GM23338 (cell line): Measurements from ENCODE around the gene IGF2BP3. TPM values are rescaled to one million over a fixed set of nuclear protein-coding genes. Genes with fewer than 3 reads are reported as not detected.
"Not testable (repeated sequence)": the region's sequence is repeated elsewhere in the genome, so short reads cannot be mapped to it uniquely, and the experiment has no call there.

Source experiments
- ATAC-seq: fragments of 200-7000 bp; cut with Tn5 transposase; 3 replicates; pipeline ENCODE4 v1.9.1; 2020
- DNase-seq: peaks from one replicate; pipeline ENCODE4 v3.0.0-alpha.2; 2015; ENCODE audit warnings: low spot score
- H2AFZ ChIP-seq: fragments of 200-600 bp; sonication (generic); 2 replicates; pipeline ENCODE4 v1.8.0; 2016; ENCODE audit warnings: antibody characterized with exemption, mild to moderate bottlenecking, moderate library complexity
- H3F3A ChIP-seq: fragments of 200-600 bp; sonication (generic); replicated peaks from 2 replicates; pipeline ENCODE4 v1.8.0; 2017; ENCODE audit warnings: antibody characterized with exemption, mixed run types, low read depth
- H3K27ac ChIP-seq: fragments of 200-600 bp; sonication (generic); 2 replicates; pipeline ENCODE4 v1.6.1; 2016; ENCODE audit warnings: low read depth
- H3K27me3 ChIP-seq: fragments of 200-600 bp; sonication (generic); 2 replicates; pipeline ENCODE4 v1.8.0; 2016; ENCODE audit warnings: mild to moderate bottlenecking, mixed run types, moderate library complexity; ENCODE audit not compliant: insufficient read depth
- H3K36me3 ChIP-seq: fragments of 200-600 bp; sonication (generic); 2 replicates; pipeline ENCODE4 v1.8.0; 2016; ENCODE audit warnings: mild to moderate bottlenecking; ENCODE audit not compliant: insufficient read depth
- H3K4me1 ChIP-seq: fragments of 200-600 bp; sonication (generic); 2 replicates; pipeline ENCODE4 v1.8.0; 2016; ENCODE audit warnings: mild to moderate bottlenecking, moderate library complexity; ENCODE audit not compliant: insufficient read depth
- H3K4me2 ChIP-seq: fragments of 200-600 bp; sonication (generic); 2 replicates; pipeline ENCODE4 v1.7.1; 2017; ENCODE audit warnings: mixed run types
- H3K4me3 ChIP-seq: fragments of 200-600 bp; sonication (generic); 2 replicates; pipeline ENCODE4 v1.6.1; 2016; ENCODE audit warnings: mixed run types
- H3K79me2 ChIP-seq: fragments of 200-600 bp; sonication (generic); replicated peaks from 2 replicates; pipeline ENCODE4 v1.8.0; 2017; ENCODE audit warnings: mild to moderate bottlenecking; ENCODE audit not compliant: insufficient read depth
- H3K9me2 ChIP-seq: fragments of 200-600 bp; sonication (generic); 2 replicates; pipeline ENCODE4 v1.8.0; 2017; ENCODE audit not compliant: insufficient read depth
- H4K20me1 ChIP-seq: fragments of 200-600 bp; sonication (generic); replicated peaks from 2 replicates; pipeline ENCODE4 v1.8.0; 2017; ENCODE audit warnings: mild to moderate bottlenecking; ENCODE audit not compliant: insufficient read depth
- H3K27ac Mint-ChIP-seq: 2 replicates; pipeline ENCODE4 v1.8.0; 2020; ENCODE audit warnings: inconsistent platforms, mild to moderate bottlenecking, moderate library complexity, mixed read lengths
- H3K27me3 Mint-ChIP-seq: 3 replicates; pipeline ENCODE4 v1.8.0; 2022; ENCODE audit warnings: low read depth, mild to moderate bottlenecking, moderate library complexity, mixed read lengths, inconsistent platforms; ENCODE audit not compliant: insufficient read depth, poor library complexity
- H3K36me3 Mint-ChIP-seq: 3 replicates; pipeline ENCODE4 v1.8.0; 2021; ENCODE audit warnings: low read depth, mild to moderate bottlenecking, inconsistent platforms, moderate library complexity, mixed read lengths
- H3K4me1 Mint-ChIP-seq: 3 replicates; pipeline ENCODE4 v1.8.0; 2020; ENCODE audit warnings: mild to moderate bottlenecking, inconsistent platforms, mixed read lengths
- H3K4me3 Mint-ChIP-seq: 3 replicates; pipeline ENCODE4 v1.8.0; 2021; ENCODE audit warnings: moderate library complexity, mild to moderate bottlenecking, inconsistent platforms, mixed read lengths
- H3K9me3 Mint-ChIP-seq: 3 replicates; pipeline ENCODE4 v1.8.0; 2020; ENCODE audit warnings: moderate library complexity, mild to moderate bottlenecking, inconsistent platforms, mixed read lengths
- EZH2phosphoT487 ChIP-seq: fragments of 200-600 bp; sonication (generic); IDR thresholded peaks from one replicate; pipeline ENCODE4 v1.8.1; 2018; ENCODE audit warnings: antibody characterized with exemption; ENCODE audit not compliant: unreplicated experiment
- JUNB ChIP-seq: IDR thresholded peaks from one replicate; pipeline ENCODE4 v1.6.1; 2016; ENCODE audit warnings: antibody characterized with exemption; ENCODE audit not compliant: unreplicated experiment
- ZNF114 ChIP-seq: fragments of 250-450 bp; sonication (Bioruptor Pico); IDR thresholded peaks from 2 replicates; pipeline ENCODE4 v1.5.0; 2020; ENCODE audit warnings: mild to moderate bottlenecking, moderate library complexity
- ZNF331 ChIP-seq: fragments of 250-450 bp; sonication (Bioruptor Pico); IDR thresholded peaks from 2 replicates; pipeline ENCODE4 v1.5.0; 2020; ENCODE audit warnings: low read depth, mild to moderate bottlenecking, moderate library complexity
- ZNF462 ChIP-seq: fragments of 250-450 bp; sonication (Bioruptor Pico); IDR thresholded peaks from 2 replicates; pipeline ENCODE4 v1.5.0; 2020; ENCODE audit warnings: mild to moderate bottlenecking, moderate library complexity
- polyA plus RNA-seq: library from polyadenylated mRNA; unstranded; fragments of >200 nt; fragmentation: Nextera tagmentation; extraction: Ambion mirVana; gene quantifications from 2 replicates; pipeline ENCODE4 v1.2.1, GENCODE V29; 2016
- total RNA-seq: library from RNA; depleted of rRNA; stranded (reverse); fragments of >200 nt; shearing (Covaris generic); gene quantifications from 2 replicates; pipeline ENCODE4 v1.2.3, GENCODE V29; 2014

The IGF2BP3 gene
- total and polyA plus RNA-seq, 2 experiments from 2014 or later, result 52.0 to 183 TPM

- TF ChIP-seq ZNF462 (CRISPR knock-in tag), result no peak
- no peak for TF ChIP-seq JUNB
These were observed 55.1 kb downstream of the IGF2BP3 start (continued) for GRCh38 chr7:23415198-23415597.

DNA sequence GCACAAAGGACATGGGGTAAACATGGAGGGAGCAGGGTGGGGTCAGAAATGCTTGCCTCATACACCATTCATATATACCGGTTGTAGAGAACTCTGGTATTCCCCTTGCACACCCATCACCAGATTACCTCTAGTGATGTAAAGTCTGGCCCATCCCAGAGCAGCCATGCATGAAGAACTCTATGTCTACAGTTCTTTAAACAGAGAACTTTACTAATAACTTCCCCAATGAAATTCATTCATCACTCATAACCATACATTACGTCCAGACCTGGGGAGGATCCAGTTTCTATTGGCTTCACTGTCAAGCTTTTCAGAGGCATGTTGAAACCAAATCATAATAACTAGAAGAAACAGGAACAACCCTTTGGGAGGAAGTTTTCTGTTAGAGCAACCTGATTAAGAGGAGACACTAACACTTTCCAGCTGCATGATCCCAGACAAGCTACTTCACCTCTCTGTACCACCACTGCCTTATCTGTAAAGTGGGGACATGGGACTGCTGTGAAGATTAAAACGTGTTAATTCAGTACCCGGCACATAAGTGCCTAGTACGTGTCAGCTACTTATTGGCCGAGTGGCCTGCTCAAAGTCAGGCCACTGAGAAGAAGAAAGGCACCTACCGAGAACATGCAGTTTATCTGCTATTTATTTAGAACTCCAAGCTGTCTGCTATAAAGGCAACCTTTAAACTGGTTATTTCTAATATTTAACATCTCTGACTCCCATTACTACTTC is 59.7 kb downstream of the IGF2BP3 start:
- no peaks in the 10 kb centered on the region for H3K27me3 ChIP-seq
- H3K27ac Mint-ChIP-seq, result no peak overlapping the region
- peaks cover 39% of the 10 kb centered on the region for H3K9me3 Mint-ChIP-seq
- peaks cover 93% of the 10 kb centered on the region for H3K79me2 ChIP-seq
- H3K27ac ChIP-seq, result no peak overlapping the region
- H3K9me2 ChIP-seq, result no peaks in the 10 kb centered on the region
- no peak overlapping the region for H3K4me2 ChIP-seq
- peaks cover 21% of the 10 kb centered on the region for H3K36me3 ChIP-seq
- peaks cover 46% of the 10 kb centered on the region for H4K20me1 ChIP-seq
- H3K4me3 Mint-ChIP-seq, result no peak overlapping the region
- H3K4me1 Mint-ChIP-seq, result peaks cover 6% of the 10 kb centered on the region; the same call in 1 of the 3 replicates
- H3K27me3 Mint-ChIP-seq, result peaks cover 7% of the 10 kb centered on the region
- H3F3A ChIP-seq, result 0 out of 2 replicates have a peak, but pooled peaks cover 3% of the 10 kb centered on the region
- DNase-seq, result no peak
- H2AFZ ChIP-seq, result no peak overlapping the region
- H3K36me3 Mint-ChIP-seq, result peaks cover 97% of the 10 kb centered on the region
- H3K4me3 ChIP-seq, result no peak overlapping the region
- no peaks in the 10 kb centered on the region for H3K4me1 ChIP-seq
- no peak for ATAC-seq
- TF ChIP-seq ZNF331 (no peak), EZH2phosphoT487 (no peak), JUNB (no peak), ZNF114 (CRISPR knock-in tag) (no peak)

- not testable (repeated sequence) for H3K27ac Mint-ChIP-seq, H3K27me3 Mint-ChIP-seq, H3K4me3 ChIP-seq, H2AFZ ChIP-seq, H3K27me3 ChIP-seq, ATAC-seq, H3K4me1 ChIP-seq, H3K4me2 ChIP-seq, H3K9me2 ChIP-seq, DNase-seq, H3F3A ChIP-seq, H3K27ac ChIP-seq, H3K4me1 Mint-ChIP-seq, H3K4me3 Mint-ChIP-seq
- H3K9me3 Mint-ChIP-seq, result peaks cover 35% of the 10 kb centered on the region
- H3K36me3 ChIP-seq, result peaks cover 18% of the 10 kb centered on the region
- H4K20me1 ChIP-seq, result peaks cover 52% of the 10 kb centered on the region
- peaks cover 97% of the 10 kb centered on the region for H3K79me2 ChIP-seq
- H3K36me3 Mint-ChIP-seq, result peaks cover 90% of the 10 kb centered on the region
These were observed 63.7 kb downstream of the IGF2BP3 start for GRCh38 chr7:23406564-23406963.
